H1 (cell line): Measurements from ENCODE around the gene CTNS.

Source experiments
- CHD1 ChIP-seq: IDR thresholded peaks from 2 replicates; pipeline ENCODE4 v1.6.1; 2012; ENCODE audit warnings: low read depth, low read length, improper control_type of control experiment
- CHD2 ChIP-seq: IDR thresholded peaks from 2 replicates; pipeline ENCODE4 v1.6.1; 2012; ENCODE audit warnings: low read length, improper control_type of control experiment
- EZH2 ChIP-seq: fragments of 200-600 bp; sonication (generic); IDR thresholded peaks from 2 replicates; pipeline ENCODE4 v1.7.1; 2012; ENCODE audit warnings: low read depth, mild to moderate bottlenecking, moderate library complexity, low read length, inconsistent platforms; ENCODE audit not compliant: severe bottlenecking
- JUND ChIP-seq: IDR thresholded peaks from 2 replicates; pipeline ENCODE4 v1.6.1; 2011; ENCODE audit warnings: mild to moderate bottlenecking, improper control_type of control experiment, low read length
- POLR2A ChIP-seq, 2 experiments: IDR thresholded peaks; 1 replicate in 1 of 2; 2 replicates in 1 of 2; pipeline ENCODE4 v1.6.1; 2011; ENCODE audit warnings: low read depth in 2 of 2, low read length in 2 of 2, mild to moderate bottlenecking in 2 of 2; ENCODE audit errors: control extremely low read depth in 1 of 2
- POLR2AphosphoS5 ChIP-seq: IDR thresholded peaks from 2 replicates; pipeline ENCODE4 v1.6.1; 2011; ENCODE audit warnings: low read depth, low read length
- RAD21 ChIP-seq, 2 experiments: IDR thresholded peaks in 1 of 2; conservative IDR thresholded peaks in 1 of 2; 2 replicates each; pipeline ENCODE4 v1.6.1; 2011; ENCODE audit warnings: low read depth in 2 of 2, low read length in 2 of 2, improper control_type of control experiment in 1 of 2, inconsistent platforms in 1 of 2, mild to moderate bottlenecking in 1 of 2, moderate library complexity in 1 of 2
- RFX5 ChIP-seq: IDR thresholded peaks from 2 replicates; pipeline ENCODE4 v1.6.1; 2011; ENCODE audit warnings: low read depth, low read length, improper control_type of control experiment, borderline replicate concordance
- SP1 ChIP-seq: IDR thresholded peaks from 2 replicates; pipeline ENCODE4 v1.6.1; 2011; ENCODE audit warnings: low read depth, low read length
- SUZ12 ChIP-seq: fragments of 200-600 bp; sonication (generic); IDR thresholded peaks from 2 replicates; pipeline ENCODE4 v1.6.1; 2012; ENCODE audit warnings: mild to moderate bottlenecking, inconsistent platforms, low read length, moderate library complexity, mixed read lengths
- TF ChIP-seq, protein P1 (sequence below), 3 experiments: IDR thresholded peaks; 1 replicate in 2 of 3; 2 replicates in 1 of 3; pipeline versions ENCODE4 v1.5.1 to v1.6.1; 2011; ENCODE audit warnings: low read length in 3 of 3, mild to moderate bottlenecking in 3 of 3, inconsistent platforms in 2 of 3, low read depth in 1 of 3, moderate library complexity in 1 of 3; ENCODE audit not compliant: insufficient read depth in 1 of 3; ENCODE audit errors: control extremely low read depth in 1 of 3

DNA sequence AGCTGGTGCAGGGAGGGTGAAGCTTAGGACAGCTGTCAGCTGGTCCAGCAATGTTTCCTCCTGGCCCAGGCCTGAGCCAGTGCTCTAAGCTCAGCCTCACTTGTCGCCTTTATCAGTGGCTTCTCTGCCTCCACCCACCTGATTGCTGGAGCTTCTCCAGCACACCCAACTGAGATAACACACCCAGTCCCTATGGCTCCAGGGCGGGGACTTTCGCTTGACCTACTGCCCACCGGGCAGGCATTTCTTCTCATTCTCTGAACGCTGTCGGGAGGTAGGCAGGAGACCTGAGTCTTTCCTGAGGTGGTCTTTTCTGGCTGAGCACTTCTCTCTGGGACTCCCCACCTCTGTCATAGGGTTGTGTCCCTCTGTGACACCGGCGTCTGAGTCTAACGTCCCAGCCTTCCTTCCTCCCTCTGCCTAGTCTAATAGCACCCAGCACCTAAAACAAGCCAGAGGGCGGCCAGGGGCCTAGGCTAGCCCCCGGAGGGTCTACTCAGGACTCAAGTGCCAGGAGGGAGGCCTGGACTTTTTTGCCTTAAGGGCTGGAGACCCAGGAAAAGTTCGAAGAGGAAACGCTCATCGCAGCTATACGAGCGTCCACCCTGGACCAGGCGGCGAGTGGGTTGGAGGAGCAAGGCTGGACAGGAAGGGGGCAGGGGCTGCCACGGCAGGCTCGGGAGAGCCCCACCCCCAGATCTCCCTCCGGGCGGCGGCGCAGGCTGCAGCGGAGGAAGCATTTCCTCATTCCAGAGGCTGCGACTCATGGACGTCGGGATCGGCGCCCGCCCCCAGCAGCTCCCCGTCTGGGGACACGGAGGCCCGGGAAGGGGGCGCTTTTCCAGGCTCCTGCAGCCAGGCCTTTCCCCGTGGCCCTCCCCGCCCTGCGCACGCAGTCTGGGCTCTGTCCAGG lies 31.1 kb downstream of the CTNS start:
- TF ChIP-seq POLR2A (IDR thresholded peaks at IDR 0.05; ENCODE audit: control extremely low read depth in 1 of 2, low read depth in 2 of 2, low read length in 2 of 2) (no peak), POLR2AphosphoS5 (no peak; the same call in 1 of the 2 replicates), RAD21 (IDR thresholded peaks at IDR 0.05 in 1 of 2, conservative IDR thresholded peaks at IDR 0.05 in 1 of 2; ENCODE audit: low read depth in 2 of 2, low read length in 2 of 2) (no peak), CHD2 (no peak), SUZ12 (no peak), EZH2 (no peak), RFX5 (no peak), SP1 (no peak), CHD1 (no peak), JUND (no peak; the same call in 1 of the 2 replicates)
- TF ChIP-seq, protein P1, sequence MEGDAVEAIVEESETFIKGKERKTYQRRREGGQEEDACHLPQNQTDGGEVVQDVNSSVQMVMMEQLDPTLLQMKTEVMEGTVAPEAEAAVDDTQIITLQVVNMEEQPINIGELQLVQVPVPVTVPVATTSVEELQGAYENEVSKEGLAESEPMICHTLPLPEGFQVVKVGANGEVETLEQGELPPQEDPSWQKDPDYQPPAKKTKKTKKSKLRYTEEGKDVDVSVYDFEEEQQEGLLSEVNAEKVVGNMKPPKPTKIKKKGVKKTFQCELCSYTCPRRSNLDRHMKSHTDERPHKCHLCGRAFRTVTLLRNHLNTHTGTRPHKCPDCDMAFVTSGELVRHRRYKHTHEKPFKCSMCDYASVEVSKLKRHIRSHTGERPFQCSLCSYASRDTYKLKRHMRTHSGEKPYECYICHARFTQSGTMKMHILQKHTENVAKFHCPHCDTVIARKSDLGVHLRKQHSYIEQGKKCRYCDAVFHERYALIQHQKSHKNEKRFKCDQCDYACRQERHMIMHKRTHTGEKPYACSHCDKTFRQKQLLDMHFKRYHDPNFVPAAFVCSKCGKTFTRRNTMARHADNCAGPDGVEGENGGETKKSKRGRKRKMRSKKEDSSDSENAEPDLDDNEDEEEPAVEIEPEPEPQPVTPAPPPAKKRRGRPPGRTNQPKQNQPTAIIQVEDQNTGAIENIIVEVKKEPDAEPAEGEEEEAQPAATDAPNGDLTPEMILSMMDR (IDR thresholded peaks at IDR 0.05; ENCODE audit: control extremely low read depth in 1 of 3, insufficient read depth in 1 of 3, low read depth in 1 of 3, low read length in 3 of 3): no peak
